GM19467 (cell line): ENCODE results near the gene ZNF519.

ENCODE experiments used
- ATAC-seq: cut with Tn5 transposase; IDR thresholded peaks from one replicate; pipeline ENCODE4 v1.9.1; 2021; ENCODE audit warnings: mild to moderate bottlenecking, moderate library complexity; ENCODE audit not compliant: unreplicated experiment

The ZNF519 gene

GRCh38 chr18:14100503-14101286 lies 31.5 kb downstream of the ZNF519 start:
- ATAC-seq, result no peak

DNA sequence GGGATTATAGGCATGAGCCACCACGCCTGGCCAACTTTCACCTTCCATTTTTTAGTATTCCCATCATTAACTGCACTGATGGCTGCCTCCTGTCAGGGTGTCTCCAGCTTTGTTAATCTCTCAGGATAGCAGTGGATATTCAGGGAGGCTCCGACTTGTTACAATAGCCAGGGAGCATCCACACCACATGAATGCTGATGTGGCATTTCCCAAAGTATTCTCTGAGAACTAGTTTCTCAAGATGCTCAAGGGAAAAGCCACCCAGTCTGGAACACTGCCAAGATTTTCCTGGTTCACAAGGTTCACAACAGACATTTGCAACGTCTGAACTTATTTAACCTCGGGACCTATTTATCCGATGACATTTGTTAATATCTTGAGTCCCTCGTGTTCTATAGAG lies 33.8 kb downstream of the ZNF519 start:
- no peak for ATAC-seq

- no peak for ATAC-seq
These were observed 34.5 kb downstream of the ZNF519 start for GRCh38 chr18:14097761-14098160.

DNA sequence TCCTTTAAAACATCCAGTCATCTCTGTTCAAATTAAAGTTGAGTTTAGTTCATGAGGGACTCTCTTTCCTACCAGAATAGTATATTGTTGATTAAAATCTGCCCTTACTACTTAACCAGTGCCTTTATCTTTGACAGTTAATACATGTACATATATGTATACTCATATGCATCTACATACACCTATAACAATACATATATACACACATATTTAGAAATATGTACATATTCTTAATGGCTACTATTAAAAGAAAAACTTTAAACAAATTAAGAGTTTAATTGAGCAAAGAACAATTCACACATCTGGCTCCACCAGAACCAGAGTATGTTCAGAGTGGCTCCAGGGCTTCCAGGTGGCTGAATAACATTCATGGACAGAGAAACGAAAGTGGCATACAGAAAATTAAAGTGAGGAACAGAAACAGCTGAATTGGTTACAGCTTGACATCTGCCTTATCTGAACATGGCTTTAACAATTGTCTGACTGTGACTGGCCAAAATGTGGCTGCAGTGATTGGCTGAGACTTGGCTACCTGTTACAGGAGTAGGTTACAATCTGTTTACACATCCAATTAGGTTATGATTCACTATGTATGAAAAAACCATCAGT lies 38.8 kb downstream of the ZNF519 start:
- peak; percentile 39 for ATAC-seq

DNA sequence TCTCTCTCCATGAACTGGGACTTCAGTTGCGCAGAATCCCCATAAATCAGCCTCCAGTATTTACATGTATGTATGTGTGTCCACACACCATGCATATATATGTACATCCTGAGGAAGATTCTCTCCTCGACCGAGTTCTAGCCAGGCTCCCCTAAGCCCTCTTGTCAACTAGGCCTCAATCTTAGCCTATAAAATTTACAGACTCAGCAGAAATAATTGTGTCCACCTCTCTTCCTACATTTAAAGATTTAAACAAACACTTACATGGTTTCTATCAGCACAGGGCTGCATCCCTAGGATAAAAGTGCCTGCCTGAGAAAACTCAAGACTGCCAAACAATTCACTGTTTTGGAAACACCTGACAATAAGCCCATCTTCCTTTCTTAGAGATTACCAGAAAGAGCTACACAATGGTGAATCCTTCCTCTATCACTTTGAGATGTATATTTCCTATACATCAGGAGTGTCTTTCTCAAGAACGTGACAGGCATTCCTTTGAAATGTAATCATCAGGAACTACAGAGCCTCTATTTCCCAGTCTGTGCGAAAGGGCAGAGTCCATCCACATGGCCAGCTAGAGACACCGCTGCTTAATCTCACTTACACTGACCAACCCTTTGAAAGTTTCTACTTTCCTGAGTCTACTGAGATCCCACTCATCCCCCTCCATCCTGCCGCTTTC lies 39.5 kb downstream of the ZNF519 start:
- no peak for ATAC-seq

GRCh38 chr18:14089781-14090180 lies 42.5 kb downstream of the ZNF519 start:
- no peak for ATAC-seq

DNA sequence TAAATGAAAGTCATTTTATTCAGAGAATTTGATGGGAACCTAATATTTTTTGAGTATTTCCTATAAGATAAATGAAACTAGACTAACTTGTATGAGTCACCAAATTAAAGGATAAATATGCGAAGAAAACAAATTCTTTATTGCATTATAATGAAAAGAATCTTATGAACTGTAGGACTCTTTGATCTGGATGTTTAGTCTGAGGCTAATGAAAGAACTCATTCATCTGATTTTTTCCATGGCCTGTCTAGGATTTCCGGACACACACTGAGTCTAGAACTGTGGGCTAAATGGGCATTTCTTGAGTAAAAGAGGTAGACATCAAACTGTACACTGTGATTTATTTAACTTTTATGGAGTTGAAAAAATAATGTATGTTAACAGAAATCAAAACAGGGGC lies 43.0 kb downstream of the ZNF519 start:
- ATAC-seq, result no peak

DNA sequence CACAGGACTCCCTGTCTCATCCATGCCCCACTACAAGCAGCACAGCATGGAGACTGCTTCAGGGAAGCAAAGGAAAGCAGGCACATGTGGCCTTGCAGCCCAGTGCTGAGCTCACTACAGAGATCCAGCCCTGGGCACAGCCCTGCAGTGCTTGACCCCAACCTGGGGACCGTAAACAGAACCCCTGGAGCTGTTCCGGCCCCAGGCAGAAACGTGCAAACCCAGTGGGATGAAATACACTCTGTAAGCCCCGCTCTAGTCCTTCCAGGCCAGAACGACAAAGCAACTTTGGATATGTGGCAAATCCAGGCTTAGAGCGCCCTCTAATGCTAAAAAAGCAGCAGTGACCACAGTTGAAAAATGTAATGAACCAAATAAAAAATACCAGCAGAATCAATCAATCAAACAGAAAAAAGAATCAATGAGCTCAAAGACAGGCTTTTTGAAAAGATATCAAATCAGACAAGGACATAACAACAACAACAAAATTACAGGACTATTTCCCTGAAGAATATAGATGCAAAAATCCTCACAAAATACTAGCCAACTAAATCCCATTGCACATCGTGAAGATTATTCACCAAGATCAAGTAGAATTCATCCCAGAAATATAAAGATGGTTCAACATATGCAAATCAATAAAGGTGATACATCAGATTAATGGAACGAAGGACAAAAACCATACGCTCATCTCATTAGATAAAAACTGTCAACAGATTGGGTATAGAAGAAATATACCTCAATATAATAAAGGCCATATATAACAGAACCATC lies 45.6 kb downstream of the ZNF519 start:
- ATAC-seq, result no peak

DNA sequence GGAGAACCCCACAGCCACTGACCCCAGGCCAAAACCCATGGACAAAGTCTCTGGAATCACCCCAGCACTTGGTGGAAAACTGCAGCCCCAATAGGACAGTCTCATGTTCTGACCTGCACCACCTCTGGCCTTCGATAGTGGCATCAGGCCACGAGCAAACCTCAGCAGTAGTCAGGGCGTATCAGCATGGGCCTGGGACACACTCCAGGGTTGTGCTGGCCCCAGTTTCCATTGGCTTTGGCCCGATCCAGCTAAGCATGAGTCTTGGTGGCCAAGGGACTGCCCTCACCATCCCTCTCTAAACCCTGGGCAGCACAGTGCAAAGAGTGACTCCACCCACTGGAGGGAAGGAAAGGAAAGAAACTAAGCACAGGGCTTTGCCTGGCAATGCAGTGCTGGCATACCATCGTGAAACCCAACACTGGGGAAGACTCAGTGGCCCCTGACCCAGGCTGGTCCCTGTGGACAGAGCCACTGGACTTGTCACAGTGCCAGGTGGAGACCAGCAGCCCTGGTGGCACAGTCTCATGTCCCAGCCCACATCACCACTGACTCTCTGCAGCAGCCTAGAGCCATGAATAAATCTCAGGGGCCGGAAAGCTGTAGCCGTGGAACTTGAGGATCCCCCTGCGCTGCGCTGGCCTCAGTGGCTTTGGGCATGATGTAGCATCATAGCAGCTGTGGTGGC lies 46.3 kb downstream of the ZNF519 start:
- ATAC-seq, result no peak

DNA sequence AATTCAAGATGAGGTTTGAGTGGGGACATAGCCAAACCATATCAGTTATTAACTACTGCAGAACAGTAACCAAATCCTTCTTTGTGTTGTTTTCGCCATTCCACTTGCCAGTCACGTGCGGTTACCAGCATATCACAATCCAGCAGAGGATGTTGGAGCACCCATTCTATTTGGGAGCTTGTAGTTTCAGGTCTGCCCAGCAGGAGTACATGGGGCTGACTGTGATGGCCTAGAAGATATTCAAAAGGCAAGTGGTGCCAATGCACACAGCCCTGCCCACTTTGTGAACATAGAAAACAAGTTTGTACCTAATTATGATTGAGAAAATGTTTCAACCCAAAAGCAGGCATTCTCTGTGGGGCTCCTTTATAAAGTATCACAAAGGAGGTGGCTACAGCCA lies 57.0 kb downstream of the ZNF519 start:
- no peak for ATAC-seq

- ATAC-seq, result no peak
These were observed 58.0 kb downstream of the ZNF519 start for GRCh38 chr18:14074187-14074586.

GRCh38 chr18:14053661-14054060 lies 78.6 kb downstream of the ZNF519 start:
- no peak for ATAC-seq
